Liver (tissue), 9 donors: ENCODE measurements around the gene PTGIS. TPM values are rescaled to one million over a fixed set of nuclear protein-coding genes. Genes with fewer than 3 reads are reported as not detected.
A peak's percentile ranks its signal among the peaks of the same experiment; 100 is the strongest.

Experiments
- DNase-seq: peaks from one replicate; pipeline ENCODE4 v3.0.0-alpha.2; 2017; ENCODE audit warnings: low spot score
- H3K27ac ChIP-seq, 2 donors: one replicate each; pipeline ENCODE4 v1.7.0; 2013; ENCODE audit warnings: inconsistent platforms in 2 of 2, low read length in 2 of 2, control low read depth in 1 of 2, low read depth in 1 of 2, mild to moderate bottlenecking in 1 of 2
- H3K27me3 ChIP-seq, 4 donors: one replicate each; pipeline versions ENCODE4 v1.6.1 to v1.7.0; 2013; ENCODE audit warnings: low read length in 3 of 4, inconsistent platforms in 1 of 4, mild to moderate bottlenecking in 1 of 4, moderate library complexity in 1 of 4; ENCODE audit not compliant: control insufficient read depth in 4 of 4, insufficient read depth in 4 of 4
- H3K36me3 ChIP-seq, 4 donors: one replicate each; pipeline versions ENCODE4 v1.6.1 to v1.7.0; 2013; ENCODE audit warnings: low read length in 3 of 4, mild to moderate bottlenecking in 3 of 4, low read depth in 1 of 4, moderate library complexity in 1 of 4; ENCODE audit not compliant: control insufficient read depth in 4 of 4, insufficient read depth in 3 of 4
- H3K4me1 ChIP-seq, 4 donors: one replicate each; pipeline versions ENCODE4 v1.6.1 to v1.7.0; 2013; ENCODE audit warnings: low read length in 3 of 4, mild to moderate bottlenecking in 3 of 4, moderate library complexity in 1 of 4; ENCODE audit not compliant: control insufficient read depth in 4 of 4, insufficient read depth in 4 of 4
- H3K4me3 ChIP-seq, 3 donors: one replicate each; pipeline versions ENCODE4 v1.6.1 to v1.7.0; 2013; ENCODE audit warnings: low read length in 3 of 3, control low read depth in 1 of 3, low read depth in 1 of 3, mild to moderate bottlenecking in 1 of 3
- H3K9ac ChIP-seq, 2 donors: one replicate each; pipeline ENCODE4 v1.7.0; 2013; ENCODE audit warnings: low read length in 2 of 2, mild to moderate bottlenecking in 2 of 2, moderate library complexity in 2 of 2, control low read depth in 1 of 2, low read depth in 1 of 2
- H3K9me3 ChIP-seq, 4 donors: one replicate each; pipeline versions ENCODE4 v1.6.1 to v1.7.0; 2013; ENCODE audit warnings: low read length in 3 of 4; ENCODE audit not compliant: control insufficient read depth in 4 of 4
- CTCF ChIP-seq: fragments of 150-350 bp; IDR thresholded peaks from 2 replicates; pipeline ENCODE4 v1.5.1; 2017; ENCODE audit warnings: improper control_type of control experiment, low read depth, low read length; ENCODE audit not compliant: missing input control
- EGR1 ChIP-seq, 2 donors: IDR thresholded peaks; 2 replicates each; pipeline ENCODE4 v1.6.1; 2016 to 2018; ENCODE audit warnings: antibody characterized with exemption in 2 of 2, low read depth in 2 of 2
- FOXA1 ChIP-seq: IDR thresholded peaks from 2 replicates; pipeline ENCODE4 v1.6.1; 2016; ENCODE audit warnings: antibody characterized with exemption
- HNF4A ChIP-seq, 2 donors: conservative IDR thresholded peaks; 2 replicates each; pipeline ENCODE4 v1.6.1; 2016; ENCODE audit warnings: antibody characterized with exemption in 2 of 2, mild to moderate bottlenecking in 2 of 2
- HNF4G ChIP-seq: IDR thresholded peaks from 2 replicates; pipeline ENCODE4 v1.6.1; 2016; ENCODE audit warnings: antibody characterized with exemption
- JUND ChIP-seq, 2 donors: IDR thresholded peaks; 2 replicates each; pipeline ENCODE4 v1.6.1; 2016; ENCODE audit warnings: antibody characterized with exemption in 2 of 2
- NR2F2 ChIP-seq: IDR thresholded peaks from 2 replicates; pipeline ENCODE4 v1.6.1; 2016; ENCODE audit warnings: antibody characterized with exemption
- RAD21 ChIP-seq, 2 donors: IDR thresholded peaks; 2 replicates each; pipeline ENCODE4 v1.6.1; 2016; ENCODE audit warnings: antibody characterized with exemption in 2 of 2, mild to moderate bottlenecking in 2 of 2
- REST ChIP-seq: IDR thresholded peaks from 2 replicates; pipeline ENCODE4 v1.6.1; 2016; ENCODE audit warnings: antibody characterized with exemption, mild to moderate bottlenecking
- RXRA ChIP-seq, 2 donors: IDR thresholded peaks; 2 replicates each; pipeline ENCODE4 v1.6.1; 2017 to 2018; ENCODE audit warnings: antibody characterized with exemption in 2 of 2, mild to moderate bottlenecking in 1 of 2
- SP1 ChIP-seq: IDR thresholded peaks from 2 replicates; pipeline ENCODE4 v1.6.1; 2018; ENCODE audit warnings: antibody characterized with exemption, mild to moderate bottlenecking
- TAF1 ChIP-seq: conservative IDR thresholded peaks from 2 replicates; pipeline ENCODE4 v1.6.1; 2016; ENCODE audit warnings: antibody characterized with exemption, mild to moderate bottlenecking
- YY1 ChIP-seq: IDR thresholded peaks from 2 replicates; pipeline ENCODE4 v1.6.1; 2016; ENCODE audit warnings: antibody characterized with exemption, mild to moderate bottlenecking
- WGBS: extraction: QIAGEN DNeasy Blood & Tissue Kit; methylation state at CpG from one replicate; pipeline ENCODE4 v1.1.7; 2013; 5-methylcytosine and 5-hydroxymethylcytosine counted together
- polyA plus RNA-seq, 2 donors: library from polyadenylated mRNA; stranded (reverse) in 1 of 2; unstranded in 1 of 2; fragments of 200-250 nt in 1 of 2; fragments of >200 nt in 1 of 2; fragmentation: Nextera tagmentation in 1 of 2; extraction: Ambion mirVana in 1 of 2; gene quantifications; one replicate each; pipeline versions ENCODE4 v1.2.1 to v1.2.3, GENCODE V29; 2013 to 2015
- total RNA-seq, 2 donors: library from RNA; depleted of rRNA; stranded (reverse); fragments of >200 nt; gene quantifications; one replicate each; pipeline ENCODE4 v1.2.3, GENCODE V29; 2014
- TF ChIP-seq, protein P1 (sequence below): IDR thresholded peaks from 2 replicates; pipeline ENCODE4 v1.6.1; 2016; ENCODE audit warnings: antibody characterized with exemption
- TF ChIP-seq, protein P2 (sequence below): IDR thresholded peaks from 2 replicates; pipeline ENCODE4 v1.6.1; 2016; ENCODE audit warnings: antibody characterized with exemption
- donor health status: healthy.
- donor health status: healthy.
- donor health status: healthy.
- donor health status: healthy.
- donor health status: healthy.

Gene PTGIS
- total and polyA plus RNA-seq, 4 donors, result 2.2 to 6.3 (median 3.8) TPM

DNA sequence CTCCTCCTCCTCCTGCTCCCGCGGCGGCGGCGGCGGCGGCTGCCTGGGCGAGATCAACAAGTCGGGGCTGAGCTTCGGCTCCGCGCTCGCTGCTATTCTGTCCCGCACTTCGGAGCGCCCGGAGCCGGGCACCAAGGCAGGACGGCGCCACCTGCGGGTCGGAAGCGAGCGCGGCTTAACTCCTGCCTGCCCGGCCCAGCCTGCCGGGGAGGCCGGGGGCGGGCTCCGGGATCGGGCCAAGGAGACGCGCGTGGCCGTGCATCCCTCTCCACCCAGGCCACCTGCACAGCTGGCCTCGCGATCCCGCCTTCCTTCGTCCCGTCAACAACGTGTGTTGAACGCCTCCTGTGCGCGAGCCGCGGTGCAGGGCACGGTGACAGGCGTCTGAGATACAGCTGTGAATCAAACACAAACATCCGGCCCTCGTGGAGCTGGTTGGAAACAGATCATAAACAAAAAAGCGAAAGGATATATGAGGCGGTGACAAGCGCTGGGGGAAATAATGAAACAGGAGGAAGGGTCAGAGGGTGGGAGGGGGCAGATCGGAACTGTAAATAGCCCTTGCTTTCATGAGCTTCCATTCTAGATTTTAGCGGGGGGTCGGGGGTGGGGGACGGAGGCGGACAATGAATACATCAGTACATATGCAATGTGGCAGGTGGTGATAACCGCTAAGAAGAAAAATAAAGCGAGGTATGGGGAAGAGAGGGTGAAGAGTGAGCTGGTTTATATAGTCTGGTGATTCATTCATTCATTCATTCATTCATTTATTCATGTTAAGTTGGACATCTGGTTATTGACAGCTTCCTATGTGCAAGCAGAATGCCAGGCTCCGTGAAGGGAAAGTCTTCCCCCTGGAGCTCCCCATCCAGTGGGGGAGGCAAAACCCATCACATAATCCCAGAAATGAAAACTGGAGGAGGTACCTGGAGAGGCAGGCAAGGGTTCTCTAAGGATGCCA is 83.5 kb downstream of the PTGIS start:
- no peak overlapping the region for H3K27ac ChIP-seq
- peak; percentile 63 for TF ChIP-seq CTCF
- peak; percentile 81 to 89 for TF ChIP-seq RAD21 (IDR thresholded peaks at IDR 0.05)
- peak; percentile 84 for TF ChIP-seq REST
- TF ChIP-seq, protein P1, sequence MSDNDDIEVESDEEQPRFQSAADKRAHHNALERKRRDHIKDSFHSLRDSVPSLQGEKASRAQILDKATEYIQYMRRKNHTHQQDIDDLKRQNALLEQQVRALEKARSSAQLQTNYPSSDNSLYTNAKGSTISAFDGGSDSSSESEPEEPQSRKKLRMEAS, result no peak
- no peak for TF ChIP-seq RXRA (IDR thresholded peaks at IDR 0.05)
- peak overlapping the region in 2 of 3 donors; percentile 15 to 72 for H3K4me3 ChIP-seq
- DNase-seq, result peak; percentile 67
- H3K27me3 ChIP-seq, result no peaks in the 10 kb centered on the region
- no peak overlapping the region for H3K9ac ChIP-seq
- no peaks in the 10 kb centered on the region for H3K36me3 ChIP-seq
- 3% methylated on average over 61 of the region's 61 CpGs for WGBS
- H3K4me1 ChIP-seq, result peaks cover 13 to 45% (median 18%) of the 10 kb centered on the region in 4 donors
- no peaks in the 10 kb centered on the region for H3K9me3 ChIP-seq

DNA sequence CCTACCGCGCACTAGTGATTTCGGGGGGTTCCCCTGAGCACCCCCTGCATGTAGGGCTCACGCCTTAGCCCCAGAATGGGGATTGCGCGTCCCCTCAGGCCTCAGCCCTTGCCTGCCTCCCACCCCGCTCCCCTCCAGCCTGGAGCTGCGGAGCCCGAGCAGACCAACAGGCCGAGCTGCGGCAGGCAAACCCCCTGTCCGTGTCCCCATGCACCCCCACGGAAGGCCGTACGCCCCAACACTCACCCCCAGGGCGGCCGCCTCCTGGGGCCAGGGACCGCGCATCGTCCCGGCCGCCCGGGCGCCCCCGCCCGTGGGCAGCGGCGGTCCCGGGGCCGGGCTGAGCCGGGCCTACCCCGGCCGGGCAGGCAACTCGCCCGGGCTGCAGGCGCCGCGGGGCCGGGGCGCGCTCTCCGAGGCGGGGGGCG is 84.2 kb downstream of the PTGIS start:
- 3% methylated on average over 44 of the region's 44 CpGs for WGBS
- no peak for DNase-seq

More for the DNA sequence above, 84.2 kb downstream of the PTGIS start:
- H3K27me3 ChIP-seq, result no peaks in the 10 kb centered on the region
- no peak overlapping the region for H3K9ac ChIP-seq
- H3K4me3 ChIP-seq, result peak overlapping the region; percentile 50 to 72 (median 54)
- no peak for TF ChIP-seq JUND (IDR thresholded peaks at IDR 0.05)
- TF ChIP-seq EGR1 (IDR thresholded peaks at IDR 0.05; ENCODE audit: low read depth in 2 of 2), result no peak
- no peak for TF ChIP-seq SP1
- TF ChIP-seq FOXA1, result no peak
- TF ChIP-seq, protein P2, sequence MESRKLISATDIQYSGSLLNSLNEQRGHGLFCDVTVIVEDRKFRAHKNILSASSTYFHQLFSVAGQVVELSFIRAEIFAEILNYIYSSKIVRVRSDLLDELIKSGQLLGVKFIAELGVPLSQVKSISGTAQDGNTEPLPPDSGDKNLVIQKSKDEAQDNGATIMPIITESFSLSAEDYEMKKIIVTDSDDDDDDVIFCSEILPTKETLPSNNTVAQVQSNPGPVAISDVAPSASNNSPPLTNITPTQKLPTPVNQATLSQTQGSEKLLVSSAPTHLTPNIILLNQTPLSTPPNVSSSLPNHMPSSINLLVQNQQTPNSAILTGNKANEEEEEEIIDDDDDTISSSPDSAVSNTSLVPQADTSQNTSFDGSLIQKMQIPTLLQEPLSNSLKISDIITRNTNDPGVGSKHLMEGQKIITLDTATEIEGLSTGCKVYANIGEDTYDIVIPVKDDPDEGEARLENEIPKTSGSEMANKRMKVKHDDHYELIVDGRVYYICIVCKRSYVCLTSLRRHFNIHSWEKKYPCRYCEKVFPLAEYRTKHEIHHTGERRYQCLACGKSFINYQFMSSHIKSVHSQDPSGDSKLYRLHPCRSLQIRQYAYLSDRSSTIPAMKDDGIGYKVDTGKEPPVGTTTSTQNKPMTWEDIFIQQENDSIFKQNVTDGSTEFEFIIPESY, result no peak
- no peak for TF ChIP-seq HNF4A (conservative IDR thresholded peaks at IDR 0.05)
- TF ChIP-seq RAD21 (IDR thresholded peaks at IDR 0.05), result no peak
- TF ChIP-seq NR2F2, result no peak
- TF ChIP-seq TAF1, result no peak
- no peak for TF ChIP-seq HNF4G
- no peak for TF ChIP-seq YY1
- TF ChIP-seq REST, result no peak
- no peaks in the 10 kb centered on the region for H3K9me3 ChIP-seq
- H3K27ac ChIP-seq, result no peak overlapping the region
- H3K4me1 ChIP-seq, result peaks cover 17 to 53% (median 24%) of the 10 kb centered on the region in 4 donors
- H3K36me3 ChIP-seq, result no peaks in the 10 kb centered on the region
